Ishikawa (cell line): ENCODE results near the gene WWOX.

Experiments
- EP300 ChIP-seq: IDR thresholded peaks from 2 replicates; pipeline ENCODE4 v1.6.1; 2012; ENCODE audit warnings: borderline replicate concordance
- NFIC ChIP-seq: IDR thresholded peaks from 2 replicates; pipeline ENCODE4 v1.6.1; 2012
- RAD21 ChIP-seq: IDR thresholded peaks from 2 replicates; pipeline ENCODE4 v1.6.1; 2012; ENCODE audit warnings: low read depth
- YY1 ChIP-seq: IDR thresholded peaks from 2 replicates; pipeline ENCODE4 v1.6.1; 2012; ENCODE audit warnings: low read depth
- TF ChIP-seq, protein P1 (sequence below): IDR thresholded peaks from 2 replicates; pipeline ENCODE4 v1.6.1; 2012; ENCODE audit warnings: low read depth, mild to moderate bottlenecking

DNA sequence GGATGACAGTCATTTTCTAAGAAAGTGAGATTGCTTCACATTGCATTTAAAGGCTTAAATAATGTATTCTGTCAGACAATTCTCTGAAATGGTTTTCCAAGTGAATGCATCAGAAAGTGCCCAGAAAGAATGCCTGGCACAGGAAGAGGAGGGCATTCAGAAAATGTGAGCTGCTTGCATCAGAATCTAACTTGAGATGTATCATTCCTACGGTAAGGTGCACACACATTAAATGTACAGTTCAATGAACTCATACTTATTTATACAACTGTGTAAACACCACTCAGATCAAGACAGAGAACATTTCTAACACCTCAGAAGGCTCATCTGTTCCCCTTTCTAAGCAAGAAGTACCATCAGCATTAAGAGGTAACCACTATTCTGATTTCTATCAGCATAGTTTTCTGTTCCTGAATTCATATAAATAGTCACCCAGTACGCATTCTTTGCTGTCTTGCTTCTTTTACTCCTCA is 863.0 kb downstream of the WWOX start:
- TF ChIP-seq RAD21 (no peak), EP300 (no peak), NFIC (no peak), YY1 (no peak)
- TF ChIP-seq, protein P1, sequence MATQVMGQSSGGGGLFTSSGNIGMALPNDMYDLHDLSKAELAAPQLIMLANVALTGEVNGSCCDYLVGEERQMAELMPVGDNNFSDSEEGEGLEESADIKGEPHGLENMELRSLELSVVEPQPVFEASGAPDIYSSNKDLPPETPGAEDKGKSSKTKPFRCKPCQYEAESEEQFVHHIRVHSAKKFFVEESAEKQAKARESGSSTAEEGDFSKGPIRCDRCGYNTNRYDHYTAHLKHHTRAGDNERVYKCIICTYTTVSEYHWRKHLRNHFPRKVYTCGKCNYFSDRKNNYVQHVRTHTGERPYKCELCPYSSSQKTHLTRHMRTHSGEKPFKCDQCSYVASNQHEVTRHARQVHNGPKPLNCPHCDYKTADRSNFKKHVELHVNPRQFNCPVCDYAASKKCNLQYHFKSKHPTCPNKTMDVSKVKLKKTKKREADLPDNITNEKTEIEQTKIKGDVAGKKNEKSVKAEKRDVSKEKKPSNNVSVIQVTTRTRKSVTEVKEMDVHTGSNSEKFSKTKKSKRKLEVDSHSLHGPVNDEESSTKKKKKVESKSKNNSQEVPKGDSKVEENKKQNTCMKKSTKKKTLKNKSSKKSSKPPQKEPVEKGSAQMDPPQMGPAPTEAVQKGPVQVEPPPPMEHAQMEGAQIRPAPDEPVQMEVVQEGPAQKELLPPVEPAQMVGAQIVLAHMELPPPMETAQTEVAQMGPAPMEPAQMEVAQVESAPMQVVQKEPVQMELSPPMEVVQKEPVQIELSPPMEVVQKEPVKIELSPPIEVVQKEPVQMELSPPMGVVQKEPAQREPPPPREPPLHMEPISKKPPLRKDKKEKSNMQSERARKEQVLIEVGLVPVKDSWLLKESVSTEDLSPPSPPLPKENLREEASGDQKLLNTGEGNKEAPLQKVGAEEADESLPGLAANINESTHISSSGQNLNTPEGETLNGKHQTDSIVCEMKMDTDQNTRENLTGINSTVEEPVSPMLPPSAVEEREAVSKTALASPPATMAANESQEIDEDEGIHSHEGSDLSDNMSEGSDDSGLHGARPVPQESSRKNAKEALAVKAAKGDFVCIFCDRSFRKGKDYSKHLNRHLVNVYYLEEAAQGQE: no peak
